ENCODE data around the gene ADCK1. TPM values are rescaled to one million over a fixed set of nuclear protein-coding genes. Genes with fewer than 3 reads are reported as not detected.

The ADCK1 gene
- total and polyA plus RNA-seq, 2 experiments from 2014 or later = 4.7 to 6.6 TPM

DNA sequence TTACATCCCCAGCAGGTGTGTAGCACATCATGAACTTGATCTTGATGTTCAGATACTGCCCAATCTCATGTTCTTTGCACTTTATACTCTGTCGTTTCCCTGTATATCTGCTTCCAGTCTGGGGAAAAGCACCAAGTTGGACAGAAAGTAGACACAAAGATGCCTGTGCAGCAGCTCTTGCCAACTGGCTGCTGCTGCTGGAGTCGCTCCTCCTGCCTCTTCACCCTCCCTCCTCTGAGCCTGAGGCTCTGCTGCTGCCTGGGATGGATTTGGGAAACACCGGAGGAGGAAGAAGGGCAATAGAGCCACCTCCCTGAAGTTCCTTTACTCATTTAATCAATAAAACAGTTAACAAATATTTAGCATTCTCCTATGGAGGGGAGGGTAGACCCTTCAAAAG is 32.4 kb downstream of the ADCK1 start:
- Histone ChIP-seq H3K9me3 (ENCODE audit: low read depth) (no peaks in the 10 kb centered on the region), H3K79me2 (ENCODE audit: insufficient read depth) (no peaks in the 10 kb centered on the region), H3K36me3 (ENCODE audit: low read depth) (no peaks in the 10 kb centered on the region), H3K4me1 (ENCODE audit: insufficient read depth) (no peaks in the 10 kb centered on the region), H3K4me3 (no peak overlapping the region), H3K4me2 (ENCODE audit: unreplicated experiment) (no peak overlapping the region), H3K27me3 (replicated peaks; ENCODE audit: insufficient read depth) (no peaks in the 10 kb centered on the region), H3F3A (ENCODE audit: insufficient read depth) (no peaks in the 10 kb centered on the region), H3K9ac (no peak overlapping the region), H3K9me2 (ENCODE audit: insufficient read depth) (no peaks in the 10 kb centered on the region), H3K27ac (no peak overlapping the region), H4K20me1 (ENCODE audit: insufficient read depth) (no peaks in the 10 kb centered on the region), H2AFZ (no peak overlapping the region)
- TF ChIP-seq EZH2phosphoT487 (IDR thresholded peaks at IDR 0.05; ENCODE audit: insufficient read depth, low read depth) (no peak), EZH2 (IDR thresholded peaks at IDR 0.05; ENCODE audit: insufficient read depth, poor library complexity, severe bottlenecking) (no peak)
- no peak for DNase-seq
- in situ Hi-C loops (cut with MboI) = no loop called here
- 33 to 39% methylated on average over 3 of the region's 3 CpGs for WGBS, 2 experiments (ENCODE audit: low coverage in 1 of 2, low lambda C conversion rate in 2 of 2, missing lambda C conversion rate in 2 of 2)

DNA sequence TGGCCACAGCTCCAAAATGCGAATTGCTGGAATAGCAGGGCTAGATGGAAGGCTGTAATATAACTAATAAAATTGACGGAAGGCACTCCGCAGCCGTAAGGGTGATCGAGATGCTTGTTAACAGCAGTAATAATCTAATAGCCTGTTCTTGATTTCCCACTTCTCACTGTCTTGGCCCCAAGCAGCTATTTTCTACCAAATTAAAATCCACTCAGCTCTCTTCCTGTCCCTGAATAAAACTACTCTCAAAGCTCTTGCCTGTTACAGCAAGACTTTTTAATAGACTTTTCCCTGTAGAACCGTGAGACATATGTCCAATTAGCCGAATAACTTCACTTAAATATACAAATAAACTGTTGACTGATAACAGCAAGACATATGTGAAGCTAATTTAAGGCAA is 38.0 kb downstream of the ADCK1 start:
- no peaks in the 10 kb centered on the region for H3F3A ChIP-seq (ENCODE audit: insufficient read depth)
- H4K20me1 ChIP-seq (ENCODE audit: insufficient read depth) = no peaks in the 10 kb centered on the region
- in situ Hi-C loops (cut with MboI) = no loop called here
- H3K27me3 ChIP-seq (replicated peaks; ENCODE audit: insufficient read depth) = no peaks in the 10 kb centered on the region
- no peak overlapping the region for H3K27ac ChIP-seq
- H3K4me1 ChIP-seq (ENCODE audit: insufficient read depth) = no peaks in the 10 kb centered on the region
- no peaks in the 10 kb centered on the region for H3K36me3 ChIP-seq (ENCODE audit: low read depth)
- H3K9me3 ChIP-seq (ENCODE audit: low read depth) = no peaks in the 10 kb centered on the region
- WGBS, 2 experiments (ENCODE audit: low coverage in 1 of 2, low lambda C conversion rate in 2 of 2, missing lambda C conversion rate in 2 of 2) = 79 to 83% methylated on average over 7 of the region's 7 CpGs
- H3K79me2 ChIP-seq (ENCODE audit: insufficient read depth) = no peaks in the 10 kb centered on the region
- no peaks in the 10 kb centered on the region for H3K9me2 ChIP-seq (ENCODE audit: insufficient read depth)
- no peak overlapping the region for H3K4me3 ChIP-seq
- no peak for DNase-seq
- no peak overlapping the region for H3K4me2 ChIP-seq (ENCODE audit: unreplicated experiment)
- TF ChIP-seq EZH2 (IDR thresholded peaks at IDR 0.05; ENCODE audit: insufficient read depth, poor library complexity, severe bottlenecking) (no peak), EZH2phosphoT487 (IDR thresholded peaks at IDR 0.05; ENCODE audit: insufficient read depth, low read depth) (no peak)
- H3K9ac ChIP-seq = no peak overlapping the region
- H2AFZ ChIP-seq = no peak overlapping the region

DNA sequence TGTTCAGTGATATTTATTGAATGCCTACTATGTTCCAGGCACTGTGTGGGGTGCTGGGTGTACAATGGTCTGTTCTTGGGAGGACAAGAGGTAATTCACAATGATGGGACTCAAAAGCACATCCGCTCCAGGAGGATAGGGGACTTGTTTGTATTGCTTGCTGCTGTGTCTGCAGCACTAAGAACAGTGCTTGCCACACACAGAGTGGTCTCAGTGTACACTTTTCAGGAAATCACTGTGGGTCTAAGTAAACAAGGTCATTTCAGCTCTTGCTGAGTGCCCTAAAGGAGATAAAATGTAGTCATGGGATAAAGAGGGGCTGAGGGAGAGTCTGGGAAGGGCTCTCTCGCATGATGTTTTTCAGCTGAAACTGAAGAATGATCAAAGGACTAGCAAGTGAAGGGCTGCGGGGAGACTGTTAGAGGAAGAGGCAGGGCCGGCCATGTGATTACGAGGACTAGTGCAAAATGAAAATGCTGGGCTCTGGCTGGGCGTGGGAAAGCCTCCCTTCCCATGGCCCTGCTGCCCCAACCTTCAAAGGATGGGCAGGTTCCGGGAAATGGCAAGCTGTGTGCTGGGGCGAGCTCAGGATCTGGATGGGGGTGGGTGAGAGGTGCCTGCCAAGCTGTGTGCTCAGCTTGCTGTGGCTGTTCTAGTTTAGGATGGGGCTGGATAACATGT is 39.1 kb downstream of the ADCK1 start:
- 66 to 70% methylated on average over 8 of the region's 8 CpGs for WGBS, 2 experiments (ENCODE audit: low coverage in 1 of 2, low lambda C conversion rate in 2 of 2, missing lambda C conversion rate in 2 of 2)
- H3F3A ChIP-seq (ENCODE audit: insufficient read depth) = no peaks in the 10 kb centered on the region
- no peaks in the 10 kb centered on the region for H3K9me2 ChIP-seq (ENCODE audit: insufficient read depth)
- no peak overlapping the region for H3K9ac ChIP-seq
- H4K20me1 ChIP-seq (ENCODE audit: insufficient read depth) = no peaks in the 10 kb centered on the region
- in situ Hi-C loops (cut with MboI) = no loop called here
- no peak for DNase-seq
- no peaks in the 10 kb centered on the region for H3K27me3 ChIP-seq (replicated peaks; ENCODE audit: insufficient read depth)
- no peak overlapping the region for H3K27ac ChIP-seq
- H3K4me1 ChIP-seq (ENCODE audit: insufficient read depth) = no peaks in the 10 kb centered on the region
- TF ChIP-seq EZH2phosphoT487 (IDR thresholded peaks at IDR 0.05; ENCODE audit: insufficient read depth, low read depth) (no peak), EZH2 (IDR thresholded peaks at IDR 0.05; ENCODE audit: insufficient read depth, poor library complexity, severe bottlenecking) (no peak)
- H3K36me3 ChIP-seq (ENCODE audit: low read depth) = no peaks in the 10 kb centered on the region
- no peak overlapping the region for H3K4me2 ChIP-seq (ENCODE audit: unreplicated experiment)
- H2AFZ ChIP-seq = no peak overlapping the region
- no peak overlapping the region for H3K4me3 ChIP-seq
- H3K79me2 ChIP-seq (ENCODE audit: insufficient read depth) = no peaks in the 10 kb centered on the region
- H3K9me3 ChIP-seq (ENCODE audit: low read depth) = no peaks in the 10 kb centered on the region

DNA sequence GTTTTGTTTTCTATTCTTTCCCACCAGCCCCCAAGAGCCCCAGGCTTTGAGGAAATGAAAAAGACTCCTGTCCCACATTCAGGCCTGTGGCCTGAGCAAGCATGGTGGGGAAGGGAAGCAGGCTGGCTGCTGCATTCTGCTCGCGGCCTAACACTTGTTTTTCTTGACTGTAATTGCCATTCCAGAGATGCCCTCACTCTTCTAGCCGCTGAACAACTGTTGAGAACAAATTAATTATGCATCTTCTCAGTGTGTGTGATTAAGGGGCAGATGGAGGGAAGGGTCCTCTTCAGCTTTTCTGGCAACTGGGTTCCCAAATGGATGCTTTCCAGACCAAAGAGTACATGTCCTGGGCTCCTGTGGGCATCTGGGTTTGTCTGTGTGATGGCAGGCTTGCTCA is 43.3 kb downstream of the ADCK1 start:
- H4K20me1 ChIP-seq (ENCODE audit: insufficient read depth) = no peaks in the 10 kb centered on the region
- DNase-seq = no peak
- H3K27ac ChIP-seq = no peak overlapping the region
- no peaks in the 10 kb centered on the region for H3K9me2 ChIP-seq (ENCODE audit: insufficient read depth)
- WGBS, 2 experiments (ENCODE audit: low coverage in 1 of 2, low lambda C conversion rate in 2 of 2, missing lambda C conversion rate in 2 of 2) = 77 to 91% methylated on average over 3 of the region's 3 CpGs
- H3K27me3 ChIP-seq (replicated peaks; ENCODE audit: insufficient read depth) = no peaks in the 10 kb centered on the region
- in situ Hi-C loops (cut with MboI) = no loop called here
- H3K4me2 ChIP-seq (ENCODE audit: unreplicated experiment) = no peak overlapping the region
- no peaks in the 10 kb centered on the region for H3K36me3 ChIP-seq (ENCODE audit: low read depth)
- no peak overlapping the region for H3K4me3 ChIP-seq
- no peaks in the 10 kb centered on the region for H3K79me2 ChIP-seq (ENCODE audit: insufficient read depth)
- no peaks in the 10 kb centered on the region for H3F3A ChIP-seq (ENCODE audit: insufficient read depth)
- H2AFZ ChIP-seq = no peak overlapping the region
- TF ChIP-seq EZH2phosphoT487 (IDR thresholded peaks at IDR 0.05; ENCODE audit: insufficient read depth, low read depth) = no peak
- no peak for TF ChIP-seq EZH2 (IDR thresholded peaks at IDR 0.05; ENCODE audit: insufficient read depth, poor library complexity, severe bottlenecking)
- H3K4me1 ChIP-seq (ENCODE audit: insufficient read depth) = no peaks in the 10 kb centered on the region
- H3K9me3 ChIP-seq (ENCODE audit: low read depth) = no peaks in the 10 kb centered on the region
- H3K9ac ChIP-seq = no peak overlapping the region

Measured in GM23248 (cell line).